CMK (cell line): Measurements from ENCODE around the gene NSMF.

Source experiments
- DNase-seq: peaks from one replicate; pipeline ENCODE4 v3.0.0-alpha.2; 2010; ENCODE audit warnings: low read depth

Gene NSMF

GRCh38 chr9:137447722-137448601 lies 11.2 kb downstream of the NSMF start:
- no peak for DNase-seq

DNA sequence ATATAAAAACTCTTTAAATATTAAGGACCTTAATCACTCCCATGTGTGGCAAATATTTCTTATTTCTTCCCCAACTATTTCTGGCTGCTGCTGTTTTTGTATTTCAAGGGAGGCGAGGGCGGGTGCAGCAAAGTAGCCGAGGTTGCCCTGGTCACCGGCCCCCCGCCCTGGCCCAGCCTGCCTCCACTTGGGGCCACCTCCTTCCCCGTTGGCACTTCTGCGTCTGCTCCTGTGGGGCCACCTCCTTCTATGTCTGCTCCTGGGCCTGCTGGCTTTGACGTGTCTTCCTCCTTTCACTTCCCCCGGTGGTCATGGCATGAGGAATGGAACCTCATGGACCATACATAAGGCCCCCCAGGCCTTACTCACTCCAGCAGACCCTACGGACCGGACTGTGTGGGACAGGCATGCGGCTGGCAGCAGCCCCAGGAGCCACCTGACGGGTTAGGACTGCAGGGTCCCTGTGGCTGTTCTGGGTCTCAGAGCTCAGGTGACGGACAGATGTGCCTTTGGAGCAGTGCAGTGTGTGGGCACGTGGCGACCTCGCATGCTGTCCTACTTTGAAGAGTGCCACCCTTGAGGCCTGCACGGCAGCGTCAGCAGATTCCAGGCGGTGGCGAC lies 12.2 kb downstream of the NSMF start:
- no peak for DNase-seq

DNA sequence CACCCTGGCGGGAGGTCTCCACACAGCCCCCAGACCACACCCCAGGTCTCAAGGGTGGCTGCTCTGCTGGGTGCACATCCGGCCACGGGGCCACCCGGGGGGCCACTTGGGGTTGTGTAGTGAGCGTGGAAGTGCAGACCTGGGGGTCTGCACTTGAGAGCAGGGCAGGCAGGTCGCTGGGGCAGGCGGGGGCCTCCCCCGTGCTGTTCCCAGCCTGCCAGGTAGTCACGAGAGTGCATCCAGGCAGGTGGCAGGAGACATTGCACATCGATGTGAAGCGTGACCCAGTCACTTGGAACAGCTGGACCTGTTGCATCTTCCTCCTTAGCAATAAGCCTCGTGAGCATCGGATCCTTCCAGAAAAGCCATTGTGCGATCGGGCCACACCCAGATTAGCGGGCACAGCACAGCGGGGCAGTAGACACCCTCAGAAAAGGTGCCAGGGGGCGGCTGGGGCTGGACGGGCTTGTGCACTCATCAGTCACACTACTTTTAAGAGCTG lies 13.2 kb downstream of the NSMF start:
- no peak for DNase-seq

DNA sequence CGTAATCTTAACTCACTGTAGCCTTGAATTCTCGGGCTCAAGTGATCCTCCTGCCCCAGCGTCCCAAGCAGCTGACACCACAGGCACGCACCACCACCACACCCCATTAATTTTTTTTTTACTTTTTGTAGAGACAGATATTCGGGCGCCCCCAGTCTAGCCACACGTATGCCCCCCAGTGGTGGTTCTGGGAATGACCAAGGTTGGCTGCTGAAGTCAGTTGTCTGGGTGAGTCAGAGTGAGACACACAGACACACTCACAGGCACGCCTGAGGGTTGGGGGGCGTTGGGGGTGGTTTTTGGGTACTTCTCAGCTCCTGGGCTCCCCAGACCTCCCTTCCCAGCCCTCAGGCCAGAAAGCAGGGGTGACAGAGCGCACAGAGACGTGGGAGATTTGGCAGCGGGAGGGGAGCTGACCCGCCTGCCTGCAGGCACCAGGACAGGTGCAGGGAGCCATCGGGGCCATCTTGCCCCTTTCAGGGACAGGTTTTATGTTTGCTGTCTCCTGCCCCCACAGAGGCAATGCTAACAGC lies 13.8 kb downstream of the NSMF start:
- DNase-seq: no peak

GRCh38 chr9:137444106-137444790 lies 14.9 kb downstream of the NSMF start:
- DNase-seq: no peak

- DNase-seq: no peak
Observed at GRCh38 chr9:137441935-137442321, 17.2 kb downstream of the NSMF start.

DNA sequence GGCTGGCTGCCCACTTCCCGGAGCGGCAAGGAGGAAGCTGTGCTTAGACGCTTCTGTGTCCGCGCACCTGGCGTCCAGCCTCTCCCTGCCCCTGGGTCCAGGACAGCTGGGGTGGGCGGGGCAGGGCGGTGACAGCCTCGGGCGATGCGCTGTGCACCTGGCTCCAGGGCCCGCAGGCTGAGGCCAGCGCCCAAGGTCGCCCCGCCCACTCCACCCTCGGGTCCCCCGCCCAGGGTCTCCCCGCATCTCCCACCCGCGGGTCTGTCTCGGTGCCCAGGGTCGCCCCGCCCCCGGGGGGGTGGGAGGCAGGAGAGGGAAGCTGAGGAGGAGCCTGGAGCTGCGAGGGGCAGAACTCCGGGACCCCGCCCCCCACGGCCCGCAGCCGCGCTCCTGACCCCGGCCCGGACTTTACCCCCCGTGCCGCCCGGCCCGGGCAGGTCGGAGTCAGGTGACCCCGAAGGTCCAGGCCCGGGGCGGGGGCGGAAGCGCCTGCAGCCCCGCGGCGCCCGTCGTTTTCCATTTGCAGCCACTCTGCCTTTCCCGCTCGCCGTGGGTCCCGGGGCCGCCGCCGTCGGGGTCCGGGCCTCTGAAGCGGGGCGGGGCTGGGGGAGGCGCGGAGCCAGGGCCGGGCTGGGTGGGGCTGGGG lies 17.7 kb downstream of the NSMF start, which contains the start of gene ENTPD8:
ENTPD8 (minus strand) TSS at position 69 of the 646 bp plus-strand sequence. CDS start 3,072 bp downstream, outside the sequence.
- no peak for DNase-seq

GRCh38 chr9:137439158-137439714 lies 19.9 kb downstream of the NSMF start:
- DNase-seq: no peak

GRCh38 chr9:137438591-137439157 lies 20.5 kb downstream of the NSMF start:
- no peak for DNase-seq

DNA sequence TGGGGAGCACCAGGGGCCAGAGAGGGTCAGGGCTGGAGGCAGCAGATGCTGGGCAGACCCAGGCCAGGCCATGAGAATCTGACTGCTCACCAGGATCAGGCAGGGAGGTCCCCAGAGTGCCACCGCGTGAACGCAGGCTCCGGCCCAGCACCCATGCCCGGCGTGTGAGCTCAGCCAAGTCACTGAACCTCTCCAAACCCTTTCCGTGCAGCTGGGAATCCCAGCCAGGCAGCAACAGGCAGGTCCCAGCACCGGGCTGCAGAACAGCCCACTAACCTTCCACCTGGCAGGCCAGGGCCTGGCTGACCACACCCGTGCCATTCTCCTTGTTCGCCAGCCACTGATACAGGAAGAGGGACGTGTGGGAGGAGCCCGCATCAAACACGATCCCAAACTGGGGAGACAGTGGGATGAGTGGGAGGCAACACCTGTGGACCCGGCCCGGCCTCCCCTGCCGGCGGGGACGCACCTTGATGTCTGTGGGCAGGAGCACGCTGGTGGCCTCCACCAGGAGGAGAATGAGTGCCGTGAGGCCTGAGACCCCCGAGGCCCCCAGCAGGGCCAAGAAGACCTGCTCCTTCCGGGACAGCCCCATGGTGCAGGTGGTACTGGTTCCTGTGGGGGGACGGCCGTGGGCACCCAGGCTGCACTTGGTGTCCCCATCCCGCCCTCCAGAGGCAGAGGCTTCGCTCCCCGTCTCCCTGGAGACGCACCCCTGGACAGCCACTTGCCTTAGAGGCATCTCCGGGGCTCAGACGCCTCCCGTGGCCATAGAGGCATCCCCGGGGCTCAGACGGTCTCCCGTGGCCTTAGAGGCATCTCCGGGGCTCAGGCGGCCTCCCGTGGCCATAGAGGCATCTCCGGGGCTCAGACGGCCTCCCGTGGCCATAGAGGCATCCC lies 21.2 kb downstream of the NSMF start:
- DNase-seq: no peak

- no peak for DNase-seq
Observed at GRCh38 chr9:137436761-137437600, 22.2 kb downstream of the NSMF start.

GRCh38 chr9:137435980-137436760 lies 23.0 kb downstream of the NSMF start:
- no peak for DNase-seq

DNA sequence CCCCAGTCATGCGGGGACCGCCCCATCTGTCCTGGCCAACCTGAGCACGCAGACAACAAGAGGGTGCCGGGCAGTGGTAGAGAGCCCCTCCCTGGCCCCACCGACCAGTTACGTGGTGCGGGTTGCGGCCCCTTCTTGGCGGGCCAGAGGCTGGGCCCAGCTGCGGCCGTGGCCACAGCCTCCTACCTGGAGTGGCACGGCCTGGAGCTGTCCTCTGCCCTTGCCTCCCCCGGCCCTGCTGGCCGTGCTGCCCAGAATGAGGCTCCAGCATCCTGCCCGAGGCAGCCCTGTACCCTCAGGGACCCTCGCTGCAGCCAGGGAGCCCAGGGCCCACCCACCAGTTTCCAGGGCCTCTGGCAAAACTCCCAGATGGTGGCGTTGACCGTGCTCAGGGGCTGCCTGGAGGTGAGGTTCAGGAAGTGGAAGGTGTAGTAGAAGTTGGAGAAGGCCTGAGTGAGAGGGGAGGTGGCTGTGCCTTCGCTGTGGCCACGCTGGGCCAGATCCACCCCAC lies 23.7 kb downstream of the NSMF start:
- no peak for DNase-seq

- DNase-seq: no peak
Observed at GRCh38 chr9:137434498-137435380, 24.4 kb downstream of the NSMF start.

DNA sequence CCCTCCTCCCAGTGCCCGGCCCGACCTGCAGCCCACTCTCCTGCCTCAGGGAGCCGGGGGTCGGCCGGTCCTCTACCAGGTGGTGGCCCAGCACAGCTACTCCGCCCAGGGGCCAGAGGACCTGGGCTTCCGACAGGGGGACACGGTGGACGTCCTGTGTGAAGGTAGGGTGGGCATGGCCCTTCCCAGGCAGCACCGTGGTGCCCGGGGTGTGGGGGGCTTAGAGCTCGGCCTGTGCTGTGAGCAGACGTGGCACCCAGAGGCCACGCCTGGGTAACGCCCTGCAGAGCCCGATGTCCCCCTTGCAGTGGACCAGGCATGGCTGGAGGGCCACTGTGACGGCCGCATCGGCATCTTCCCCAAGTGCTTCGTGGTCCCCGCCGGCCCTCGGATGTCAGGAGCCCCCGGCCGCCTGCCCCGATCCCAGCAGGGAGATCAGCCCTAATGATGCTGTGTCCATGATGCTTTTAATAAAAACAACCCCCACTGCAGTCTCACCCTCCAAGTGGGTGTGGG lies 25.2 kb downstream of the NSMF start:
- no peak for DNase-seq

- no peak for DNase-seq
Observed at GRCh38 chr9:137433349-137433915, 25.7 kb downstream of the NSMF start.
